Measurements from ENCODE around the gene SLC39A11. TPM values are rescaled to one million over a fixed set of nuclear protein-coding genes. Genes with fewer than 3 reads are reported as not detected.

Gene SLC39A11
- polyA plus RNA-seq, 3 donors from 2014 or later, result 13.7 to 25.8 (median 16.2) TPM

DNA sequence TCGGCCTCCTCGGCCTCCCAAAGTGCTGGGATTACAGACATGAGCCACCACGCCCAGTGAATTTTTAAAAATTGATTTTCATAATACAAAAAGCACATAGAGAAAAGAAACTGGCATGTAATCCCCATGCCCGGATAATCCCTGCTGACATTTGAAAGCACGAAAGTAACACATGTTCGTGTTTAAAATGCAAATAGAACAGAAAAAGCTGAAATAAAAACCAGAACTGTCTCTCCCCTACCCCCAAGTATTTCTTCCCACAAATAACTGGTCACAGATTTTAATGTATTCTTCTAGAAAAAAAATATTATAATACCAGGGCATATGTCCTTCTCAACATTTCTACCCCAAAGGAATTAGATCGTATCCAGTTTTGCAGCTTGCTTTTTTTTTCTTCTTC, 222.9 kb downstream of the SLC39A11 start:
- H3K4me3 Mint-ChIP-seq, result no peak overlapping the region

DNA sequence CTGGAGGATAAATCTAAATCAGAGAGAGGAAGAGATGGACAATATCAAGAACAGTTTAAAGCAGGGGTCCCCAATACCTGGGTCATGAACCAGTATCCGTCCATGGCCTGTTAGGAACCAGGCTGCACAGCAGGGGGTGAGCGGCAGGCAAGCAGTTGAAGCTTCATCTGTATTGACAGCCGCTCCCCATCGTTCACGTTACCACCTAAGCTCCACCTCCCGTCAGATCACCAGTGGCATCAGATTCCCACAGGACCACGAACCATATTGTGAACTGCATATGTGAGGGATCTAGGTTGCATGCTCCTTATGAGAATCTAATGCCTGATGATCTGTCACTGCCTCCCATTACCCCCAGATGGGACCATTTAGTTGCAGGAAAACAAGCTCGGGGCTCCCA, 226.5 kb downstream of the SLC39A11 start:
- no peaks in the 10 kb centered on the region for H3K9me3 Mint-ChIP-seq
- no peak overlapping the region for H3K4me3 Mint-ChIP-seq
- H3K36me3 Mint-ChIP-seq, result peaks cover 0 to 7% (median 6%) of the 10 kb centered on the region in 3 donors
- DNase-seq, result no peak
- no peaks in the 10 kb centered on the region for H3K4me1 Mint-ChIP-seq
- H3K27ac Mint-ChIP-seq, result peak overlapping the region in 1 of 6 donors; percentile 45
- H3K27me3 Mint-ChIP-seq (ENCODE audit: low read depth in 3 of 3), result peaks cover 0 to 1% (median 1%) of the 10 kb centered on the region in 3 donors

More for the DNA sequence above, 222.9 kb downstream of the SLC39A11 start:
- Mint-ChIP-seq H3K27me3 (ENCODE audit: low read depth in 3 of 3) (peaks cover 0 to 1% (median 1%) of the 10 kb centered on the region in 3 donors), H3K4me1 (no peaks in the 10 kb centered on the region), H3K9me3 (peaks cover 0 to 6% (median under 1%) of the 10 kb centered on the region in 6 donors), H3K36me3 (peaks cover 4 to 21% (median 12%) of the 10 kb centered on the region in 3 donors), H3K27ac (no peak overlapping the region)
- DNase-seq, result no peak

DNA sequence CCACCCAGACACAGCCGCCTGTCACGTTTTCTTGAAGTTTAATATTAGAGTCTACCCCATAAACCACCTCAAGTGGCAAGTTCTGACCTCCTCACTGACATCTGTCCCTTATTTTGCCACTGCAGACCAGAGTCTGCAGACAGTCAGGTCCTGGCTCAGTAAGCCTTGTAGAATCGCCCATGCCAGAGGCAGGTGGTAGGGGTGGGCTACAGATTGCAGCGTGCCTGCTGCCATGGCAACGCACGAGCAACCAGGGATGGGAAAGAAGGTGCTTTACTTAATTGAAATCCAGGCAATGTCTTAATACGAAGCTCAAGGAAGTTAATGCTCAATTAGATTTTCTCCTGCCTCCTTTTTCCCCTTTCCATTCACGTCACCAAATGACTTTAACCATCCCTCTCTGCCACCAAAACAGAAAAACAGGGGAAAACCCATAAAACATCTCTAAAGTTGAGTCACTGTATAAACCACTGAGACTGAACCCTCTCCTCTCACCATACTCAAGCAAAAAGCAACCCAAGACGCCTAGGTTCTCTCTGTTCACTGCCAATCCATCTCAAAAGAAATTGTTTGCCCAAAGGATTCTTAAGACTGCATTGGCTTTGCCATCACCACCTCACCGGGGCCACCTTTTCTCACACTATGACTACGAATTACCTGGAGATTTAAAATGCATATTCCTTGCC, 228.8 kb downstream of the SLC39A11 start:
- DNase-seq, result no peak
- Mint-ChIP-seq H3K4me3 (no peak overlapping the region), H3K4me1 (no peaks in the 10 kb centered on the region), H3K36me3 (peaks cover 0 to 13% (median 3%) of the 10 kb centered on the region in 3 donors), H3K27ac (no peak overlapping the region), H3K27me3 (ENCODE audit: low read depth in 3 of 3) (peaks cover 0 to 1% (median 0%) of the 10 kb centered on the region in 3 donors), H3K9me3 (no peaks in the 10 kb centered on the region)

DNA sequence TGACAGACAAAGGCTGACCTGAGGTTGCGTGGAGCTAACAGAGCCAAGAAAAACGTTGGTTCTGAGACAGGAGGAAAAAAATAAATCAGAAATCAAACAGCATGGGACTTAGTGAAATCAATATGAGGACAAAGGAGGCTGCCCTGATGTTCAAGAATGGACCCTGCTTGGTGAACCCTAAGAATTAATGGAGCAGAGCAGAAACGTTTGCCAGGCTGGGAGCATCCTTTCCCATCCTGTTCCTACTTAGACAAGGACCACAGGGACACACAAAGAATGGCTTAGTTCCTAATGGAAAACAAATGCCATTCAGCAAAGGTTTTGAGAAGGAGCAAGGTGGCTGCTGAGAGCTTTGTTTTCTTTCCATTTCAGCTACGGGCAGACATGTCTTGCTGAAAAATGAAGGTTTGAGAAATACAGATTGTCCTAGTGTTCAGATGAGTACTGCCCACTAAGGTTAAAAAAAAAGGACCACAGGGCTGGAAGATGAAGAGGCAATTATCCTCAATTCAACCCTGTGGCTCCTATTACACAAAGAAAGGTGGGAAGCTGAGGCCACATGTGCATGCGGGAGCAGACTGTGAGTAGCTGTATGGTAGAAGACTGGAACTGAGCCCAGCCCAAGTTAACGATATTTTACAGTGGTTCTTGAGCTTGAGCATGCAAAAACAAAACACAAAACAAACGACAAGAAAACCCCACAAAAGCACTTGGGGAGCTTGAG, 230.1 kb downstream of the SLC39A11 start:
- H3K36me3 Mint-ChIP-seq, result peaks cover 0 to 13% (median 6%) of the 10 kb centered on the region in 3 donors
- DNase-seq, result no peak
- H3K4me3 Mint-ChIP-seq, result no peak overlapping the region
- peaks cover 0 to 5% of the 10 kb centered on the region in 2 donors for H3K4me1 Mint-ChIP-seq
- peaks cover 0 to 1% (median 0%) of the 10 kb centered on the region in 3 donors for H3K27me3 Mint-ChIP-seq (ENCODE audit: low read depth in 3 of 3)
- no peaks in the 10 kb centered on the region for H3K9me3 Mint-ChIP-seq
- peak overlapping the region in 1 of 6 donors; percentile 12 for H3K27ac Mint-ChIP-seq

DNA sequence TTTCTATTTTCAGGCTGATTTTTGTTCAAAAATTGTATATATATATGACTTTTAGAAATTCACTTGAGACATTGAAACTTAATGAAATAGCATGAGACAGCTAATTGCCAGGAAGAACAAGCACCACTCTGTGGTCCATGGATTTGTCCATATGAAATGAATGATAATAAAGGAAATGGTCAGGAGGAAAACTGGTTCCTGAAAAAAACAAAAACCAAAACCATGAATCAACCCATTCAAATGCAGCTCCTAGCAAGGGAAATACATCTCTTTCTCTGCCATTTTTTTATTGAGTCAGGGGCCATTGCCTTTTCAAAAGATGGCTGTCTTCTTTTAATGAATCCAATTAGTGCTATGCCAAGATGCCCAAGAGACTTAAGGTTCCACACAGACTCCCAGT, 230.7 kb downstream of the SLC39A11 start:
- peaks cover 0 to 13% (median 6%) of the 10 kb centered on the region in 3 donors for H3K36me3 Mint-ChIP-seq
- no peaks in the 10 kb centered on the region for H3K9me3 Mint-ChIP-seq
- no peak overlapping the region for H3K4me3 Mint-ChIP-seq
- peak overlapping the region in 1 of 6 donors; percentile 12 for H3K27ac Mint-ChIP-seq
- no peak for DNase-seq
- peaks cover 0 to 6% of the 10 kb centered on the region in 2 donors for H3K4me1 Mint-ChIP-seq
- H3K27me3 Mint-ChIP-seq (ENCODE audit: low read depth in 3 of 3), result no peaks in the 10 kb centered on the region

DNA sequence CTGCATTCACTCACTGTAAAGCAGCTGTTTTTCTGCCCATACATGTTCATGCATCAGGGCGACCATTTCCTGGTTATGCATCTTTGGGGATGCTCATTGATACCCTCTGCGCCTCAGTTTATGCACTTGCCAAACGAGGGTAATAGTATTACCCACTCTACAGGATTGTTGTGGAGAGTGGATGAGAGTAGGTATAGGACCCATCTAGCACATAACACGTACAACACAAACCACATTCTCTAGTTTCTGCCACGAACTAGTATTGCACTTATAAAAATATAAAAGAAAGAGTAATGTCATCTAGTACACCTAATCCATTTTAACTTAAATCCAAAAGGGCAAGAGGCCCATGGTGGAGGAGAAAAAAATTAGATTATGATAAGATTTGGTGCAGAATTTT, 231.7 kb downstream of the SLC39A11 start:
- Mint-ChIP-seq H3K9me3 (no peaks in the 10 kb centered on the region), H3K27ac (no peak overlapping the region), H3K4me1 (peaks cover 0 to 6% of the 10 kb centered on the region in 2 donors), H3K36me3 (peaks cover 0 to 13% (median 6%) of the 10 kb centered on the region in 3 donors), H3K4me3 (no peak overlapping the region), H3K27me3 (ENCODE audit: low read depth in 3 of 3) (no peaks in the 10 kb centered on the region)
- DNase-seq, result no peak

DNA sequence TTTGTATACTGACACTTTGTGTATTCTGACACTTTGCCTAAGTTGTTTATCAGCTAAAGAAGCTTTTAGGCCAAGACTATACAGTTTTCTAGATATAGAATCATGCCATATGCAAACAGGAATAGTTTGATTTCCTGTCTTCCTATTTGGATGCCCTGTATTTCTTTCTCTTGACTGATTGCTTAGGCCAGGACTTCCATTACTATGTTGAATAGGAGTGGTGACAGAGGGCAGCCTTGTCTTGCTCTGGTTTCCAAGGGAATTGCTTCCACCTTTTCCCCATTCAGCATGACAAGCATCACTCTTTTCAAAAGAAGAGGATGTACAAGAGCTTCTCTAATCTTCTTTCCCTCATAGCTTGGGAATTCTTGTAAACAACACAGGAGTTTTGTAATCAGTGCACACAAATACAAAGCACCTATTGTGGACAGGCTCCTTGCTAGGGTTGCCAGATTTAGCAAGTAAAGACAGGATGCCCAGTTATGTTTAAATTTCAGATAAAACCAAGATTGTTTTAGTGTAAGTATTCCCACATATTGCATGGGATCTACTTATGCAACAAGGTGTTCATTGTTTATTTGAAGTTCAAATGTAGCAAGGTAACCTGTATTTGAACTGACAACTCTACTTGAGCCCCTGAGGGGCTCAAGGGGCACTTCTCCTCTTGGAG, 233.5 kb downstream of the SLC39A11 start:
- Mint-ChIP-seq H3K36me3 (peaks cover 0 to 12% (median 6%) of the 10 kb centered on the region in 3 donors), H3K4me1 (peaks cover 0 to 6% of the 10 kb centered on the region in 2 donors), H3K27ac (no peak overlapping the region), H3K27me3 (ENCODE audit: low read depth in 3 of 3) (no peaks in the 10 kb centered on the region), H3K9me3 (no peaks in the 10 kb centered on the region), H3K4me3 (no peak overlapping the region)
- no peak for DNase-seq

DNA sequence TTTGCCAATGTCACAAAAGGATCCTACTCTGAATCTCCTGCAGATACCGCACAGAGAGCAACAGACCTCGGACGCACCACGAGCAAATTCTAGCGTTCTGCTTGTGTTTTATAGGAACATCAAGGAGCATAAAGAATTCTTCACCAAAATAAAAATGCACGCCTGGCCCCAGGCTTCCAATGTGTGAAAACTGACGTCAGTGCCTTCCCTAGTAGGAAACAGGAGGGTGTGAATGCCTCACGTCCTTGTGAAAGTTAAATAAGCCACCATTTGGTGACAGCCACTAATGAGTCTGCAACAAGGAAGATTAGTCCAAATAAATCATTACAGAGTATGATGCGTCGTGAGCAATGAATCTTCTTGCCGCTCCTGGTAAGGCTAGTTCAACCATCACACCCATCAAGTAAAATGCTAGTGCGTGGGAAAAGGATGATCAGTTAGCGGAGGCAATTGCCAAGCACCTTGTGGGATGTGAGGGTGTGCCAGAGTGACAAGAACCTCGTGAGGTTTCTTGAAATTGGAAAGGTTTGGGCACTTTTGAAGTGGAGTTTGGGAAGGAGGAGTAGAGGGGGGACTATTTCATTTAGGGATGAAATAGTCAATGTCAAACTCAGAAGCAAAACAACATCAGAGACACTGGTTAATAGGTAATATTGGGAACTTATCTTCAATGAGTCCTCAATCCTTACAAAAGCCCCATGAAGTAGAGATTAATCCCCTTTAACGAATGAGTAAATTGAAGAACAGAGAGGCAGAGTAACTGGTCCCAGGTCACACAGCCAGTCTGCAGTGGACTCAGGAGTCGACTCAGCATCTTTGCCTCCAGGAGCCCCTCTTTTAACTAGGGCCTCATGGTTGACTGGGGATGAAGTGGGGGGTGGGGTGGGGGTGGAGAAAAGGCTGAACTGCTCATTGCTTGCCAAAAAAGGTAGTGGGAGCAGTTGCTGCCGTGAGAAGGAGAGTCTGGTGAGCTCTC, 238.8 kb downstream of the SLC39A11 start:
- H3K36me3 Mint-ChIP-seq, result peaks cover 3 to 10% (median 5%) of the 10 kb centered on the region in 3 donors
- no peak overlapping the region for H3K4me3 Mint-ChIP-seq
- H3K27me3 Mint-ChIP-seq (ENCODE audit: low read depth in 3 of 3), result peaks cover 0 to 3% (median 0%) of the 10 kb centered on the region in 3 donors
- H3K27ac Mint-ChIP-seq, result no peak overlapping the region
- DNase-seq, result no peak
- H3K4me1 Mint-ChIP-seq, result peaks cover 4 to 14% of the 10 kb centered on the region in 2 donors
- H3K9me3 Mint-ChIP-seq, result peaks cover 0 to 1% (median 0%) of the 10 kb centered on the region in 6 donors

DNA sequence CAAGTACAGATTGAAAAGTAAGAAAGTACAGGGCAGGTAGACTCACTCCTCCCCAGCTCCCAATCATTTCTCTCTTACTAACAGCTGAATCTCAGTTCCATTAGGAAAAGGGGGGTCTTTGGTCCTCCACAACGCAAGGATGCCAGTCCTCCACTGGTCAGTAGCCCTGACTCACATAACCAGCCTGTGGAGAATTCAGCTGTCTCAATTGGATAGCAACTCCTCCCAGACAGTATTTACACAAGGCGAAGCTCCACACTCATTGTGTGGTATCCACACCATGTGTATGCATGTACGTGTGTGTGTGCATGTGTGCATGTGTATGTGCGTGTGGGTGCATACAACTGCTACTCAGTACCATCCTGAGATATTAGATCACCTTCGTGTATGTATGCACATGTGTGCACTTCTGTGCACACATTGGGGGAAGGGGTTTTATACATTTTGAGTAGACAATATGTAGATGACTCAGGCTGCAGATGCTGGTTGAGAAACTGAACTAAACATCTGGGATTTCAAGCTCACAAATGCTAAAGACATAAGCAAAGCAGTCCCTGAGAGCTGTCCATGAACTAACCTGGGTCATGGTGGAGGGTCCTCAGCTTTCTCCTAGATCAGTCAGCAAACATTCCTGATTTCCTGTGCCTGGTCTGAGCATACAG, 240.1 kb downstream of the SLC39A11 start:
- peaks cover 0 to 3% (median 0%) of the 10 kb centered on the region in 3 donors for H3K27me3 Mint-ChIP-seq (ENCODE audit: low read depth in 3 of 3)
- peaks cover 4 to 8% of the 10 kb centered on the region in 2 donors for H3K4me1 Mint-ChIP-seq
- H3K9me3 Mint-ChIP-seq, result peaks cover 0 to 1% (median 0%) of the 10 kb centered on the region in 6 donors
- H3K36me3 Mint-ChIP-seq, result peaks cover 3 to 9% (median 8%) of the 10 kb centered on the region in 3 donors
- DNase-seq, result no peak
- H3K4me3 Mint-ChIP-seq, result no peak overlapping the region
- H3K27ac Mint-ChIP-seq, result peak overlapping the region in 1 of 6 donors; percentile 19

DNA sequence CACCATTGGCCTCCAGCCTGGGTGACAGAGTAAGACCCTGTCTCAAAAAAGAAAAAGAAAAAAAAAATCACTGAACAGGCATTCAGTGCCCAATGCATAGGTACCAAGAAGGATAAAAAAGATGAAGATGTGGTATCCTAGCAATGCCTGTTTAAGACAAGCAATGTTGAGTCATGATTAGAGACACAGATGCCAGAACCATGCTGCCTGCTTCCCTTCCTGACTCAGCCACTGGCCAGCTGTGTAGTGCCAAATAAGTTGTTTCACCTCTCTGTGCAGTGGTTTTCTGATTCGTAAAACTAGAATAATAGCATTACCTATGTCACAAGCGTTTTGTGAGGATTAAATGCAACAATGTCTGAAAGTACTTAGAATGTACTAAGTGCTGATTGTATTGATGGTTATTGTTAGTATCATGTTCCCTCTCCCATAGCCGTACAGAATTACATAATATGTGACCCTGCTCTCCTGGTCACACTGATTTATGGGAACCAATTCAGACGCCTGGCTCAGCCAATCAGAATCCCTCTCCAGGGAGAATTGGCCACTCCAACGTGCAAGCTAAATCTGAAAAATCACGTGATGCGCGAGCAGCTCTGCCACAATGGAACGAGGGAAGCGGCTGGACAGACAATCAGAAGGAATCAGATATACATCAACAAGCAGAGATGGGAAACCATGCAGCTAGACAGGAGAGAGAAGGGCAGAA, 241.9 kb downstream of the SLC39A11 start:
- Mint-ChIP-seq H3K4me3 (no peak overlapping the region), H3K36me3 (peaks cover 9 to 15% (median 9%) of the 10 kb centered on the region in 3 donors), H3K27ac (no peak overlapping the region), H3K27me3 (ENCODE audit: low read depth in 3 of 3) (peaks cover 0 to 3% (median 0%) of the 10 kb centered on the region in 3 donors), H3K9me3 (peaks cover 0 to 1% (median 0%) of the 10 kb centered on the region in 6 donors), H3K4me1 (peaks cover 4 to 8% of the 10 kb centered on the region in 2 donors)
- no peak for DNase-seq

DNA sequence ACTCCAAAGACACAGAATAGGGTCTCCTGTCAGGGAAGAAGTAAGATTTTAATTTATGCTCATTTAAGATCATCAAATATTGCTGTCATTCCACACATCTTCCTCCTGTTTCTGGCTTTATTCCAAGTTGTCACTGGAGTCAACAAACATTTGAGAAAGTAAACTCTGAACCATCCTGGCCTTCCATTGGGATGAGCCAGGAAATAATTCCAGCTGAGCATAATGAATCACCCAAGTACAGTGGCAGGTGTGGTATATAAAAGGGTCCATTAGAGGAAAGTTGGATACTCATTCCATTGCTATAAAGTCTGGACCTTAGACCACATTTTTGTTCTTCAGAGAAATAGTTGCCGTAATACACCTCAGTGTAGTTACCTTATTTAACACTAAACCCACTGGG, 246.1 kb downstream of the SLC39A11 start:
- no peak overlapping the region for H3K4me3 Mint-ChIP-seq
- H3K9me3 Mint-ChIP-seq, result peaks cover 0 to 1% (median 0%) of the 10 kb centered on the region in 6 donors
- no peak for DNase-seq
- peaks cover 0 to 2% (median 0%) of the 10 kb centered on the region in 3 donors for H3K27me3 Mint-ChIP-seq (ENCODE audit: low read depth in 3 of 3)
- no peaks in the 10 kb centered on the region for H3K4me1 Mint-ChIP-seq
- peaks cover 19 to 36% (median 29%) of the 10 kb centered on the region in 3 donors for H3K36me3 Mint-ChIP-seq
- H3K27ac Mint-ChIP-seq, result no peak overlapping the region

DNA sequence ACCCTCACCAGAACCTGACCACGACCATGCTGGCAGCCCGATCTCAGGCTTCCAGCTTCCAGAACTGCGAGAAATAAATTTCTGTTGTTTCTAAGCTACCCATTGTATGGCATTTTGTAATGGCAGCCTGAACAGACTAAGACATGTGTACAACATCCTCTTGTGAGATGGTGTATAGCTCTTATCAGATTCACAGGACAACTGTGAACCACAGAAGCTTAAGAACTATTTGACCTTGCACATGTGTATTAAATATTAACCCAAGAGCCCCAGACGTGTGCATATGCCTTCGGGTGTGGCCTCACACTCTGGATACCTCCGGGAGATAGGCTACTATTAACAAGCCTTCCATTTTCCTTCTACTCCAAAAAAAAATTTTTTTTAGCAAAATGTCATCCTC, 248.9 kb downstream of the SLC39A11 start:
- H3K4me3 Mint-ChIP-seq, result no peak overlapping the region
- no peak for DNase-seq
- peaks cover 0 to 5% (median 0%) of the 10 kb centered on the region in 6 donors for H3K9me3 Mint-ChIP-seq
- no peak overlapping the region for H3K27ac Mint-ChIP-seq
- H3K4me1 Mint-ChIP-seq, result no peaks in the 10 kb centered on the region
- peaks cover 33 to 50% (median 44%) of the 10 kb centered on the region in 3 donors for H3K36me3 Mint-ChIP-seq
- peaks cover 0 to 2% (median 0%) of the 10 kb centered on the region in 3 donors for H3K27me3 Mint-ChIP-seq (ENCODE audit: low read depth in 3 of 3)
